Measurements from ENCODE around the gene SRRM3. TPM values are rescaled to one million over a fixed set of nuclear protein-coding genes. Genes with fewer than 3 reads are reported as not detected.
"Not testable (repeated sequence)": the region's sequence is repeated elsewhere in the genome, so short reads cannot be mapped to it uniquely, and the experiment has no call there.

SRRM3 gene, protein sequence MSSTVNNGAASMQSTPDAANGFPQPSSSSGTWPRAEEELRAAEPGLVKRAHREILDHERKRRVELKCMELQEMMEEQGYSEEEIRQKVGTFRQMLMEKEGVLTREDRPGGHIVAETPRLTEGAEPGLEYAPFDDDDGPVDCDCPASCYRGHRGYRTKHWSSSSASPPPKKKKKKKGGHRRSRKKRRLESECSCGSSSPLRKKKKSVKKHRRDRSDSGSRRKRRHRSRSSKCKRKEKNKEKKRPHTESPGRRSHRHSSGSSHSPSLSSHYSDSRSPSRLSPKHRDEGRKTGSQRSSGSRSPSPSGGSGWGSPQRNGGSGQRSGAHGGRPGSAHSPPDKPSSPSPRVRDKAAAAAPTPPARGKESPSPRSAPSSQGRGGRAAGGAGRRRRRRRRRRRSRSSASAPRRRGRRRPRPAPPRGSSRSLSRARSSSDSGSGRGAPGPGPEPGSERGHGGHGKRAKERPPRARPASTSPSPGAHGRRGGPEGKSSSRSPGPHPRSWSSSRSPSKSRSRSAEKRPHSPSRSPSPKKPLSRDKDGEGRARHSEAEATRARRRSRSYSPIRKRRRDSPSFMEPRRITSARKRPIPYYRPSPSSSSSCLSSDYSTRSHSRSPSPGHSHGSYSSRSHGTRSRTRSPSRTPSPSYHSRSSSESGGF
- total RNA-seq (2014; rRNA removed; shearing (Covaris generic)): 2.9 and 3.1 TPM in 2 replicates
- polyA plus RNA-seq (2014; cell fraction: nucleus; rRNA removed): 1.1 and 1.6 TPM in 2 replicates

DNA sequence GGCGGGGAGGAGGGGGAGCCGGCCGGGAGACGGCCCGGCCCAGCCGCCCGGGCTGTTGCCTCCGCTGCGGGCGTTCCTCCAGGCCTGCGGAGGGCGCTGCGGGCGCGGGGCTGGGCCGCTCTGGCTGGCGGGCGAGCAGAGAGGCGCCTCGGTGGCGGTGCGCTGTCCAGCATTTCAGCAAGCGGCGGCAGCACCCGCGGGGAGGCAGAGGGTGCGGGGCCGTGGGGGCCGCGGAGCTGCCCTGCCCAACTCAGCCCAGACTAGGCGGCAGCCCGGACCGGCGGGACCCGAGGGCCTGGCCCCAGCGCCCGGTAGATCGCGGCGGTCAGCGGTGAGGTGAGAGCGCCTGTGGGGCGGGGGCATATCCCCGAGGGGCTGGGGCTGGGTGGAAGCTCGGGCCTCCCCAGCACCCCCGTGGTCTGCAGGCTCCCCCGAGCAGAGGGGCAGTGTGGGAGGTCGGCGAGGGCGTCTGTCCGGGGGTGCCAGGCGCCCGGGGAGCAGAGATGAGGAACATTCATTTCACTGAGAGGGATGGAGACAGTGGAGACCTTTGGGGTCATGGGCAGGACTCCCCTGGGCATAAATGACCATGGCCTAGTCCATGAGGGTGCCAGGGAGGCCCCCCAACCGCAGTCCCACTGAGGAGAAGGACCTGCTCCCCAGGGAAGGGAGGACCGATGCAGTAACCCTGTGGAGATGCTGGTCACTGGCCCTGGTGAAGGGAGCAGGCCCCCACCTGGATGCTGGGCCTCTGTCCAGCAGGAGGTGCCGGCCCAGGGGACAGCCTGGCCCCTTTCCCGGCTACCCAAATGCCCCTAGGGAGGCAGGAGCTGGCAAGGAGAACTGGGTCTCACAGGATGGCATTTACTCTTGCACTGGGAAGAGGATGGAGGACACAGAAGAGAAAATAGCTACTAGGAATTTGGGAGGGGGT is at the start of gene SRRM3:
TSS of gene SRRM3 (plus strand) at position 165 of the 934 bp plus-strand sequence. CDS start 33,171 bp downstream, outside the sequence.
- peak; percentile 70 for DNase-seq (ENCODE audit: extremely low read depth, low read depth)

DNA sequence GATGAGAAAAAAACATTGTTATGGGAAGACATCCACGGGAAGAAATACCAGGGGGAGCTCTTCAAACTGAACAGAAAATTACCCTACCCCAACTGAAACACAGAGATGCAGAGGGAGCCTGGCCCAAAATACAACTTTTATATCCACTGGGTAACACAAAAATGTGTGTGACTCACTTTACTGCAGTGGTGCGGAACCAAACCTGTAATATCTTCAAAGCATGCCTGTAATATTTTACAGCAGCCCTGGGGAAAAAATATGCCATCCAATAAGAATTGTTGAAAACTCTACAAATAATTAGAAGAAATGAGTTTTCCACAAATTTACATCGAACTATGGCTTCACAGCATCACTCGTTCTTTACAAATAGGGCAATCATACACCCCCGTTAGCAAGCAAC is 49.8 kb upstream of the SRRM3 start:
- no peak for DNase-seq (ENCODE audit: extremely low read depth, low read depth)

DNA sequence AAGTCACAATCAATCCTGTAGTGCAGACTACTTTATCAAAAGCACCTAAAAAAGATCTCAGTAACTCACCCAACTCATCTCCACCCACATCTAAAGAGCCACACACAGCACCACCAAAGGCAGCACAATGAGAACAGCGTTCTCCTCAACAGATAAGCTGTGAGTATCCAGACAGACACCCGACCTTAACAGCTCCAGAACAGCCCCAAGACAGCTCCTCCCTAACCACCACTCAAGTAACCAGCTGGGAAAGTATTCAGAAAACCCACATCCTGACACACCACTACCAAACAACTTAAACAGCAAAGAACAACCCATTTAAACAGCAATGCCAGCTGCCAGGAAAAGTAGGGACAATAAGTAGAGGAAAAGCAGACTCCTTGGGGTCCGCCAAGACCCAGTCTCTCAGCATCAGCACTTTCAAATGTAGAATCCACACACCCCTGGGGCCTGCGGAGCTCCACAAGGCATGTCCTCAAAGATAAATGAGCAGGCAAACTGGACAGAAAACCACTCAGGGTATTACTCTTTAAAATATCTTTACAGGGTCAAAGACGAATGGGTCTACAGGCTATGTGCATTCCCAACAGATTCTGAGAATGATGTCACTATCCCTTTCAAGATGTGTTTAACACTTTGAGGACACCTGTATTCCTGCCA is 48.0 kb upstream of the SRRM3 start:
- not testable (repeated sequence) for DNase-seq (ENCODE audit: extremely low read depth, low read depth)

DNA sequence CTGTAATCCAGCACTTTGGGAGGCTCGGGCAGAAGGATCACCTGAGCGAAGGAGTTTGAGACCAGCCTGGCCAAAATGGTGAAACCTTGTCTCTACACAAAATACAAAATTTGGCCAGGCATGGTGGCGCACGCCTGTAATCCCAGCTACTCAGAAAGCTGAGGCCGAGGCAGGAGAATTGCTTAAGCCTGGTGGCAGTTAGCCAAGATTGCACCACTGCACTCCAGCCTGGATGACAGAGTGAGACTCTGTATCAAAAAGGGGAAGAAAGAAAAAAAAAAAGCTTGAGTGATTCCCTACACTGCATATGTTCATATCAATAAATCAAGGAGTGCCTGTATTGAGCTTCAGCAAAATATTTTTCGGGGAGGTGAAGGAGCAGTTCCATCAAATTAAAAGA is 45.8 kb upstream of the SRRM3 start:
- DNase-seq (ENCODE audit: extremely low read depth, low read depth): peak; percentile 6

DNA sequence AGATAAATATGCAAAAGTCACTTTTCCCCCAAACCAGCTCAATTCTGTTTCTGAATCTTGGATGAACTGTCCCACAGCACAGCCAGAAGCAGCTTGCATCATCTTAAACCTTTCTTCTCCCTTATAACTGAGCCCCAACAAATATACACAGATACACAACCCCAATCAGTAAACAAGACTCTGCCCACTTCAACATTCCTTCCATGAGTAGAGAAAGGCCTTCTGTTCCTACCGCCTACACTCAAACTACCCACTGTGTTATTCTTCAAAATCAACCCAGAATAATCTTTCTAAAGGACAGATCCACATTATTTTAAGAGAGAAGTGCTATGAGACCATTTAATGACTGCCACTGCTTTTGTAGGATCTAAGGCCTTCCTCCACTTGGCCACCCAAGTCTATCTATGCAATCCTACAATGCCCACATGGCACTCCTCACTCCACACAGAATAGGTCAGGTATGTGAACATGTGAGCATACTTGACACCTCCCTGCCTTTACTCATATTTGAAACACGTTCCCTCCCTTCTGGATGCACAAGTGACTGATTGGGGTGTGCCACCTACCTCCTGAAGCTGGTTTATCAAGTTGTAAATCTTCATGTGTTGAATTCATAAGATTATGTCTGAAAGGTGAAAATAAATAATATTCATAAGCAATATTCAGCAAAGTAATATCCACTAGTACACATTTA is 44.6 kb upstream of the SRRM3 start:
- DNase-seq (ENCODE audit: extremely low read depth, low read depth): not testable (repeated sequence)

DNA sequence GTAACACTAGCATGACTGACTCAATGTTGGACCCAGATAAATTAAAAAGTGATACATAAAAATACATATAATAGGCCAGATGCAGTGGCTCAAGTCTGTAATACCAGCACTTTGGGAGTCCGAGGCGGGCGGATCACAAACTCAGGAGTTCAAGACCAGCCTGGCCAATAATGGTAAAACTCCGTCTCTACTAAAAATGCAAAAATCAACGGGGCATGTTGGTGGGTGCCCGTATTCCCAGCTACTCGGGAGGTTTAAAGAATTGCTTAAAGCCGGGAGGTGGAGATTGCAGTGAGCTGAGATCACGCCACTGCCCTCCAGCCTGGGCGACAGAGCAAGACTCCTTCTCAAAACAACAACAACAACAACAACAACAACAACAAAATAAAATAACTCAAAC is 43.3 kb upstream of the SRRM3 start:
- DNase-seq (ENCODE audit: extremely low read depth, low read depth): not testable (repeated sequence)

DNA sequence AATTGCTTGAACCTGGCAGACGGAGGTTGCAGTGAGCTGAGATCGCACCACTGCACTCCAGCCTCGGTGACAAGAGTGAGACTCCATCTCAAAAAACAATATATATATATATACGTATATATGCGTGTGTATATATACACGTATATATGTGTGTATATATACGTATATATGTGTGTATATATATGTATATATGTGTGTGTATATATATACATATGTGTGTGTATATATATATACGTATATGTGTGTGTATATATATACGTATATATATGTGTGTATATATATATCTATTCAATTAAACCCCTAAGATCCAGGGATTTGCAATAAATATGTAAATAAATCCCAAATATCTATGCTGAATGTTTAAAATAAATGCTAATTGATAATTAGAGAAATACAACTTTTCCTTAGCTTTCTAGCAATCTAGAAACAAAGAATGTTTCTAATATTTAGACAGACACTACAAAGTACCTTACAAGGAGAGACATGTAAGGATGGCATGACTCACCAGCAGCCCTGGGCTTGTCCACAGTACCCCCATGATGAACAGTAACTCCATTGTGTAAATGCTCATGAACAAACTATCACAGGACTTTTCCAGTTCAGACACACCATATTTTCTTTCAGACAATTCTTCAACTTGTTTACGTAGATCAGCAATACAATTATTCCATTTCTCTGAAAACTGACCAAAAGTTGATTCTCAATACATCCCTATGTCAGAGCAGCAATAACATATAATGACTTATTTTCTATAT is 39.1 kb upstream of the SRRM3 start:
- DNase-seq (ENCODE audit: extremely low read depth, low read depth): not testable (repeated sequence)

DNA sequence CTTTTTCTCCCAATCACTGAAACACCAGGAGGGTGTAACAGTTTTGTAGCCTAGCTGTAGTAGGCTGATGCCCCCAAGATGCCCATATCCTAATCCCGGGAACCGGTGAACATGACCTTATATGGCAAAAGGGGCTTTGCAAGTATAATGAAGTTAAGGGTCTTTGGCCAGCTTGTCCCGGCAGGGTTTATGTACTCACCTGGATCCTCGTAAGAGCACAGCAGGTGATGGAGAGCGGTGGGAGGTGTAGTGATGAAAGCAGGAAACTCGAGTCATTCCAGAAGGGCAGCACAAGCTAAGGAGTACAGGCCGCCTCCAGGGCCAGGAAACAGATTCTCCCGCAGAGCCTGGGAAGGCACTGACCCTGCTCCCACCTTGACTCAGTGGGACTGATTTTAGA is 37.9 kb upstream of the SRRM3 start:
- not testable (repeated sequence) for DNase-seq (ENCODE audit: extremely low read depth, low read depth)

DNA sequence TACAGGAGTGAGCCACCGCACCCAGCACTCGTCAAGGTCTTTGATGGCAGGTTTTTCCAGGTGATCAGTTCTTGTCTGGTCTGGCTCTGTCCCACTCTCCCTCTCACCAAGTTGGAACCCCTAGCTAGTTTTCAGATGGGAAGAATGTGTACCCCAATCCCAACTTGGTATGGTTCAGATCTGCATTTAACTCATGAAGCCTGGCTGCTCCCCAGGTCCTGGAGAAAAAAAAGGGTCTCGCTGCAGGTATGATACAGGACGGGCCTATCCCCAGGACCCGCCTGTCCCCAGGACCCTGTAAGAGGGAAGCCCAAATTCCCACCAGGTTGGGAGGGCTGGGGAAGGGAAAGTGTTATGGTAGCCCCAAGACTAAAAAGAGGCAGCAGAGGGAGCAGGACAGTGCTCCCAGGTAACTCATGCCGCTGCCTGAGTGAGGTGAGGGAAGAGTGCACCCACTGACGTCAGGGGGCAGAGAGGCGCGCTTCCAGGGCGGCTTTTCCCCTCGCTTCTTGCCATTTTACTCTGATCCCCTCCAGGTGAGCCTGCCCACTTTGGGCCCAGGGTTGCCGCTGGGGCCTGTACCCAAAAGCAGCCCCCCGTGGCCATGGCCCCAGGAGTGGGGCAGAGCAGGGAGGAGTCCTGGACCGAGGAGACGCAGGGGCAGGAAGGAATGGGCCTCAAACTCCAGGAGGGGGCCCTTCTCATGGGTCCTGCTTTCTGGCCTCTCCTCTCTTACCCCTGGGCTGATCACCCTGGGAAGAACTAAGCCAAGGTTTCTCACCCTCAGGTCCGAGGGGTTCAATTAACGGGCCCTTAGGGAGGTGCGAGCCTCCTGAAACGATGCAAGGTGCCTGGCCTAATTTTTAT is 36.4 kb upstream of the SRRM3 start:
- DNase-seq (ENCODE audit: extremely low read depth, low read depth): no peak

DNA sequence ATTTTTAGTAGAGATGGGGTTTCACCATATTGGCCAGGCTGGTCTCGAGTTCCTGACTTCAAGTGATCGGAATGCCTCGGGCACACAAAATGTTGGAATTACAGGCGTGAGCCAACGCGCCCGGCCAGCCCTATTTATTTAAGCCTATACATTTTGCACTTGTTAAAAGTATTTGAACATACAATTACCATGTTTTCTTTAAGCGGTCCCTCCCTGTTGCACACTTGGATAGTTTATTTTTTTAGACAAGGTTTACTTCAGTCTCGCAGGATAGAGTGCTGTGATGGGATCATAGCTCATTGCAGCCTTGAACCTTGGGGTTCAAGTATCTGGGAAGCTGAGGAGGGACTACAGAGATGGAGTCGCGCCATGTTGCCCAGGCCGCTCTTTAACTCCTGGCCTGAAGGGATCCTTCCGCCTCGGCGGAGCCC is 35.7 kb upstream of the SRRM3 start:
- no peak for DNase-seq (ENCODE audit: extremely low read depth, low read depth)

DNA sequence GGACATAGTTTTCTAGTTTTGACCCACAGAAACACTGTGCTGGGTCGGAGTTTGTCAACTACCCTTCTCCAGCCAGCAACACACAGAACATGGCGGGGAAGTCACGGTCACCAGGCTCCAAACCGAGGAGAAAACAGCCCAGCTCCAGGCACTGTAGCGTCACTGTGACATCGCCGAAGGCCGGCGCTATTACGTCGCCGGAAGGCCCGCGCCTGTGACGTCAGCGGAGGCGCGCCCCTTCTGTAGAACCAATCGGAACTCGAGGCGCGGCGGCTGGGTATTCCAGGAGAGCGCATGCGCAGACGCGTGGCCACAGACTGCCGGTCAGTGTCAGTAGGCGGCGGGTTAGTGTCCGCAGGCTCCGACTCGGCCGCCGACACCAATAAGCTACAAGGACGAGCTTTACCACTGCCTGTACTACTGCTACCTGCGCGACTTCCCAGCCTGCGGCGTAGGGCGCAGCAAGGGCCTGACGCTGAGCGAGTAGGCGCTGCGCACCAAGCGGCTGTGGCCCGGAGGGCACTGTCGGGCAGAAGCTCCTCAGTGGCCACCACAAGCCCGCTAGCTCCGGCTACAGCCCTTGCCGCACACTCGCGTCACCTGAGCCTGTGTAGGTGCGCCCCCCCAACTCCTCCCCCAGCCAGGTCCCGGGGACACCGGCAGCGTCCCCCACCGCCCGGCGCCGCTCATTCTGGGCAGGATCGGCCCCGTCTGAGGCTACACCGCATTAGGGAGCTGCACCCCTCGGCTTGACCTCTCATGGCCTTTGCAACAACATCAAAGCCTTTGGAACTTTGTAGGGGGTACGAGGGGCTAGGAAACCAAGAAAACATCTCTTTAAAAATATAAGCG is 35.1 kb upstream of the SRRM3 start:
- DNase-seq (ENCODE audit: extremely low read depth, low read depth): peak; percentile 97

DNA sequence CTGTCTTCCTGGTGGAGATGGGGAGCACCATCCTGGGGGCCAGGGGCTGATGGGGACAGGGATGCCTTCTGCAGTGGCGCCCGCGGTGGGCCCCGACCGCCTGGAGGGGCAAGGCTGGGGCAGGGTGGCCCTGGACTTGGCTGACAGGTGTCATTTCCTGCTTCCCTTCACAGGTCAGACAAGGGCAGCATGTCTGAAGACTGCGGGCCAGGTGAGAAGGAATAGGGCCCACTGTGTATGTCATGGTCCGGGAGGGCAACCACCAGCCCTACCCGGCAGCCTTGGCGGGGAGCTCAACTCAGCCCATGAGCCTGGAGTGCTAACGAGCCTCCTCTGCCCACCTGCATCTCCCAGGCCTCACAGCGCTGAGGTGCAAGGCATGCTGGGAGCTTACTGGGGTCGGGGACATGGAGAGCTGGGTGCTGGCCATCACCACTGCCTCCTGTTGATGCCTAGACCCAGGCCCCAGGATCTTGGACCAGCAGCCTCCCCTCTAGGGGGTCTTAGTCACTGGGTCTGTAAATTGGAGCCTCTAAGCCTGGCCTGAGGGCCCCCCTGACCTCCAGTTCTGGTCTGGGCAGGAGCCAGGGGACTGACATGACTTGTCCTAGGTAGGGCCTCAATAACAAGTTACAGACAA is 28.0 kb upstream of the SRRM3 start:
- DNase-seq (ENCODE audit: extremely low read depth, low read depth): no peak

DNA sequence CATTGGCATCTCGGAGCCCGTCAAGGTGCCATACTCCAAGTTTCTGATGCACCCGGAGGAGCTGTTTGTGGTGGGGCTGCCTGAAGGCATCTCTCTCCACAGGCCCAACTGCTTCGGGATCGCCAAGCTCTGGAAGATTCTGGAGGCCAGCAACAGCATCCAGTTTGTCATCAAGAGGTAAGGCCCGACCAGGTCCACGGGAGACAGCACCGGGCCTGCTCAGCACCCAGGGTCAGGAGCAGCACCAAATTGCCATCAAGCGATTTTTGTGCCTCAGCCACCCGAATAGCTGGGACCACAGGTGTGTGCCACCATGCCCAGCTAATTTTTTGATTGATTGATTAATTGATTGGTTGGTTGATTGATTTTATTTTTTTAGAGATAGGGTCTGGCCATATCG is 24.7 kb upstream of the SRRM3 start:
- DNase-seq (ENCODE audit: extremely low read depth, low read depth): not testable (repeated sequence)

DNA sequence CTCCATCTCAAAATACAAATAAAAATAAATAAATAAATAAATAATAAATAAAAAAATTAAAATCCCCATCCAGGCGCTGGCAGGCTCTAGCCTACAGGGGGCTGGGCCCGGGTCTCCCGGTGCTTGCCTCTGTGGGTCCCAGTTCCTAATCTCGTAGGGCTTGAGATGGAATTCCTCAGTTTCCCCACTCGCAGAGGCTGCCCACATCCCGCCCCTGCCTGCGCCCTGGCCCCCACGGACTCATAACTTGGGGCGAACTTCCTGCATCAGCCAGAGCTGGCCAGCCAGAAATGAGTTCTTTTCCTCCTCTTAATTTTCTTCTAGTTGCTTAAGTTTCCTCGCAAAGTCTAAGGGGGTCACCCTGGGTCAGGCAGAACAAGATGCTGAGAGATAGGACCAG is 22.0 kb upstream of the SRRM3 start:
- no peak for DNase-seq (ENCODE audit: extremely low read depth, low read depth)

DNA sequence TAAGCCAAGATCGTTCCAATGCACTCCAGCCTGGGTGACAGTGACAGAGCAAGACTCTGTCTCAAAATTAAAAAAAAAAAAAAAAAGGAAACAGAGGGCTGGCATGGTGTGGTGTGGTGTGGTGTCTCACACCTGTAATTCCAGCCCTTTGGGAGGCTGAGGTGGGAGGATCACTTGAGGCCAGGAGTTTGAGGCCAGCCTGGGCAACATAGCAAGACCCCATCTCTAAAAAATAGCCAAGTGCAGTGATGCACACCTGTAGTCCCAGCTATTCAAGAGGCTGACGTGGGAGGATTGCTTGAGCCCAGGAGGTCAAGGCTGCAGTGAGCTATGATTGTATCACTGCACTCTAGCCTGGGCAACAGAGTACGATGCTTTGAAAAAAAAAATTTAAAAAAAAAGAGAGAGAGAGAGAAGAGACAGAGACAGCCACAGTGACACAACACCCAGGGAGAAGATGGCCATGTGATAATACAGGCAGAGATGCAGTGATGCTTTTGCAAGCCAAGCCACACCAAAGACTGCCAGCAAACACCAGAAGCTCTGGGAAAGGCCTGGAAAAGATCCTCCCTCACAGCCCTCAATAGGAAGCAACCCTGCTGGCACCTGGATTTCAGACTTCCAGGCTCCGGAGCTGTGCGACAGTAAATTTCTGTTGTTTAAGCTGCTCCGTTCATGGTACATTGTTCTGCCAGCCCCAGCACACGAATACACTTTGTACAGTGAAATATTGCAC is 19.3 kb upstream of the SRRM3 start:
- no peak for DNase-seq (ENCODE audit: extremely low read depth, low read depth)

All from NCI-H460 (cell line).